HG03439 (cell line): ENCODE data around the gene U2SURP.

Source experiments
- ATAC-seq: cut with Tn5 transposase; IDR thresholded peaks from one replicate; pipeline ENCODE4 v1.9.1; 2021; ENCODE audit warnings: mild to moderate bottlenecking, moderate library complexity; ENCODE audit not compliant: unreplicated experiment

U2SURP gene

DNA sequence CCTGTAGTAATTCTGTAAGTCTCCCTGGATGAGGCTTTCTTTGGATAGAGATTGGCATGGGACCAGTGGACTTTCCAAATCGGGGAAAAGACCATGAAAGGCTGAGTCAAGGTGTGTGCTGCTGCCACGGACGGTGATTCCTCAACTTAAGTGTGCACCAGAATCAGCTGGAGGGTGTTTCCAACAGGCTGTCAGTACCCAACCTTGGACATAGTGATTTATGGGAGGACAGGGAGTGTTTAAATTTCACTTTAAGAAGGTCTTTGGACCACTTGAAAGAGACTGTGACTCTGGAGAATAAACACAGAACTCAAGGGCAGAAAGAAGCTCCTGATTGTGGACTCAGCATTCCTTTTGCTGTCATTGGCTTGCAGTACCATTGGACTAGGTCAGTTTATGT lies 97.8 kb downstream of the U2SURP start:
- no peak for ATAC-seq

- ATAC-seq, result no peak
Measured at GRCh38 chr3:143099690-143100089, 98.3 kb downstream of the U2SURP start.

GRCh38 chr3:143100451-143100850 lies 99.1 kb downstream of the U2SURP start:
- no peak for ATAC-seq

GRCh38 chr3:143101792-143102381 lies 100.5 kb downstream of the U2SURP start:
- no peak for ATAC-seq

DNA sequence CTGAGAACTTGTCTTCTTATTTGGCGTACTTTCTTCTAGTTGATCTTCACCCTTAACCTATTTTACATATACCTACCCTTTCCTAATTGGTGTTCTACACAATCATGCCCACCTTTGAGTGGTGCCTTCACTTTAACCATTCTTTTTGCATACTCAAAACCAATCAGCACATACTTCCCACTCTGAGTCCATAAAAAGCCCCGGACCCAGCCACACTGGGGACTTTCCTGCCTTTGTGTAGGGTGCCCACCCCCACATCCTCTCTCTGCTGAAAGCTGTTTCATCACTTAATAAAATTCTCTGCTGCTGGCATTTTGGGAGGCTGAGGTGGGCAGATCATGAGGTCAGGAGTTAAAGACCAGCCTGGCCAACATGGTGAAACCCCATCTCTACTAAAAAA lies 102.3 kb downstream of the U2SURP start:
- ATAC-seq, result no peak

GRCh38 chr3:143105170-143105569 lies 103.8 kb downstream of the U2SURP start:
- ATAC-seq, result no peak

- no peak for ATAC-seq
Measured at GRCh38 chr3:143109861-143110260, 108.5 kb downstream of the U2SURP start.
